HG03139 (cell line): ENCODE results near the gene C17orf67.

Experiments
- ATAC-seq: cut with Tn5 transposase; IDR thresholded peaks from one replicate; pipeline ENCODE4 v1.9.1; 2021; ENCODE audit not compliant: unreplicated experiment

The C17orf67 gene

GRCh38 chr17:56809820-56810179 is 23.9 kb downstream of the C17orf67 start:
- no peak for ATAC-seq

- ATAC-seq: no peak
Observed at GRCh38 chr17:56809106-56809819, 24.5 kb downstream of the C17orf67 start.

GRCh38 chr17:56808503-56808902 is 25.2 kb downstream of the C17orf67 start:
- no peak for ATAC-seq

GRCh38 chr17:56807723-56808122 is 26.0 kb downstream of the C17orf67 start:
- no peak for ATAC-seq

DNA sequence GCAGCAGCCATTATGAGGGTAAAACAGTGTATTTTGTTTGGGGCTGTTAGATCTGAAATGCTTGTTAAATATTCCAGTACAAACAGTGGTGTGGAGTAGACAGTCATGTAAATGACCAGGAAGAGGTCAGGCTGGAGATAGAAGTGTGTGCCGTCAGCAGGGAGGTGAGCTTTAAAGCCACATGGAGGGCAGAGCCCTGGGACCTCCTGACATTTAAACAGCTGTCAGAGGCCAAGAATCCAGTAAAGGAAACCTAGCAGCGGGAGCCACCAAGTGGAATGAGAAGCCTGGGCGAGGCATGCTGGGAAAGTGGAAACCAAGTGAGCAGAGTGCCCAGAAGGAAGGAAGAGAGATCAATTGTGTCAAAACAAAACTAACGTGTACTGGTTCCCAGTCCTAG is 26.8 kb downstream of the C17orf67 start:
- no peak for ATAC-seq

DNA sequence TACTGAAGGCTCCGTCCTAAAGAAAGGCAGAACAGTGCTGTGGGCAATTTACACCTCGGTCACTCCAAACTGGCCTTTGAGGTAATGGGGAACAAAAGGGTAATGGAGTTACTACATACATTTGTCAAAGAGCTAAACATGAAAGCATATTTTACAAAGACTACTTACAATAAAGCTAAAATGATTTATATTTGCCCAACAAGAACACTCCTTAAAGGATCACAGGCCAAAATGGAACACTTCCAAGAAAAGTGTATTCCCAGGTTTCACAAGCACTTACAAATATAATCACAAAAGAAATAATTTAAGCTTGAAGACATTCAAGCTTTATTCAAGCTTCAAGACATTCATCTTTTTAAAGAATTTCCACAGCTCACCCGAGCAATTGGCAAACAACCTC is 29.3 kb downstream of the C17orf67 start:
- ATAC-seq: no peak

DNA sequence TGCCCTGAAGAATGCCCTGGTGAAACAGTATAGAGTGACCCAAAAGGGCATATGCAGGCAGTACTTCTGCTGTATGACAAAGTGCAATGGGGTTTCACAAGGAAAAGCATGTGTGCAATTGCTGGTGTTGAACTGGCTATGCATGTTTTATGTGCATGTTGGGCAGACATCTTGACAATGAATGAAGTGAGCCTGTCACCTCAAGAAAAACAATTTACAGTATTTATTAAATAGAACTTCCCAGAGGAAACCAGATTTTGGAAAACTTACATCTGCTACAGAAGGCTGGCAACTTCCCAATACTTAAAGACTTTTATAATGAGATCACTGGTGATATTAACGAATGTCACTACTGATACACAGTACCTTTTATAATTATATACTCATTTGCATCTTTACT is 30.6 kb downstream of the C17orf67 start:
- no peak for ATAC-seq

GRCh38 chr17:56801459-56802178 is 32.1 kb downstream of the C17orf67 start:
- ATAC-seq: no peak

- no peak for ATAC-seq
Observed at GRCh38 chr17:56798916-56799315, 34.8 kb downstream of the C17orf67 start.

DNA sequence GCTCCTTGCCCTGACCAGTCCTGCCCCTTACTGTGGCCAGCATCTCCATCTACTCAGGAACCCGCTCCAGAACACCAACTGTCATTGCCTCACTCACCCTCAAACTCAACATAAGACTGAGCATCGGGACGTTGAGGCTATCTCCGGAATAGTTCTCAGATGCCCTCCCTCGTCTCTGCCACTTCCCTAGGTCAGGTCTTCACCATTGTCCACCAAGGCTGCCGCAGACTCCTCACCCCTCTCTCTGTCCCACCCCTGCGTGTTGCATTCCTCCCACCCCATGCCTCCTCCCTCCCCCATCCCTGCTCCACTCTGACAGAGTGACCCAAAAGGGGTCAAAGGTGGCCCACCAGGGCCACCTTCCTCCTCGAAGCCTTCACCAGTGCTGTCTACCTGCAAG is 37.2 kb downstream of the C17orf67 start:
- no peak for ATAC-seq

DNA sequence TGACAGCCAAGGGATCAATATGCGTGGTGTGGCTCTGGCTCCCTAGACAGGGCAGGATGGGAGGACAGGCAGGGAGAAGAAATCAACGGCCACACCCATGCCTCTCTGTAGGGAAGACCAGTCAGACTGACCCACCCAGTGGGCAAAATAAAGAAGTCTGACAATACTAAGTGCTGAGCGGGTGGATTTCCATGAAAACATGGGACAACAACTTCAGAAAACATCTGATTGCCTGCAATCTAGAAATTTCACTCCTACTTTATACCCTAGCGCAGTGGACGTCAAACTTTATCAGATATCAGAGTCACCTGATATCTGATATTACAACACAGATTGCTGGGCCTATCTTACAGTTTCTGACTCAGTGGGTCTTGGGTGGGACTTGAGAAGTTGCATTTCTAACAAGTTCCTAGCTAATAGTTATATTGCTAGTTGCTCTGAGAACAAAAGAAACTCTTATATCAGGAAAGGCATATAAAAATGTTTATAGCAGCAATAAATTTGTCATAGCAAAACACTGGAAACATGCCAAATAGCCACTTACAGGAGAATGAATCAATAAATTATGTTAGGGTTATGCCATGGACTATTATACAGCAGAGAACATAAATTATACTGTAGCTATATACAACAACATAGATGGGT is 38.4 kb downstream of the C17orf67 start:
- ATAC-seq: no peak

GRCh38 chr17:56793957-56794356 is 39.8 kb downstream of the C17orf67 start:
- ATAC-seq: no peak

DNA sequence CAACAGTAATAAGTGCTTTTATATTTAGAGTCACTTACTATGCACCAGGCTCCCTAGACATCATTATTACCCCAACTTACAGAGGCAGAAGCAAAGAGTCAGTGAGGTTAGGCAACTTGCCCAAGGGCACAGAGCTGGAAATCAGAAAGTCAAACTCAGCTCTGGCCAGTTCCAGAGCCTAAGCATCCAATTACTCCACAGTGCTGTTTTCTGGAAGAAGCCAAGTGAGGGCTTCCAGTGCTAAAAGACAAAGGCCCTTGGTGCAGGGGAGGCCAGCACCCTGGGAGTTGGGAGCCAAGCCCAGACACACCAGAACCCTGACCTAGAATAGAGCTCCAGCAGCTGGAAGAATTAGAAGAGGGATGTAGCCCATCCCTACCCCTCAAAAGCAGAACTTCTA is 40.2 kb downstream of the C17orf67 start:
- ATAC-seq: no peak

- ATAC-seq: no peak
Observed at GRCh38 chr17:56792267-56792666, 41.5 kb downstream of the C17orf67 start.

DNA sequence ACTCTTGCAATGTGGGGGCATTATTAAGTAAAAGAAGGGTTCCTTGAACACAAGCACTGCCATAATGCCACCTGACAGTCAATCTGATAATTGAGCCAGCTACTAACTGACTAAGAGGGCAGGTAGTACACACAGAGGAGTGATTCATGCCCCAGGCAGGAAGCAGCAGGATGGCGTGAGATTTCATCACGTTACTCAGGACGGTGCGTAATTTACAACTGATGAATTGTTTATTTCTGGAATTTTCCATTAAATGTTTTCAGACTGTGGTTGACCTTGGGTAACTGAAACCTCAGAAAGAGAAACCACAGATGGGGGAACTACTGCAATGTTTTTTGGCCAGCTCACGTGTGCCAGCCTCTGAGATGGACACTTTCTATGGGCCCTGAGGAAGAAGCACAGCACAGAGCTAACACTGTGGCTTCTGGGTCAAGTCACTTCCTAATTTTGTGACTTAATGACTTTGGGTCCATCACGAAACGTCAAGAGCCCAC is 46.7 kb downstream of the C17orf67 start:
- peak; percentile 69 for ATAC-seq

DNA sequence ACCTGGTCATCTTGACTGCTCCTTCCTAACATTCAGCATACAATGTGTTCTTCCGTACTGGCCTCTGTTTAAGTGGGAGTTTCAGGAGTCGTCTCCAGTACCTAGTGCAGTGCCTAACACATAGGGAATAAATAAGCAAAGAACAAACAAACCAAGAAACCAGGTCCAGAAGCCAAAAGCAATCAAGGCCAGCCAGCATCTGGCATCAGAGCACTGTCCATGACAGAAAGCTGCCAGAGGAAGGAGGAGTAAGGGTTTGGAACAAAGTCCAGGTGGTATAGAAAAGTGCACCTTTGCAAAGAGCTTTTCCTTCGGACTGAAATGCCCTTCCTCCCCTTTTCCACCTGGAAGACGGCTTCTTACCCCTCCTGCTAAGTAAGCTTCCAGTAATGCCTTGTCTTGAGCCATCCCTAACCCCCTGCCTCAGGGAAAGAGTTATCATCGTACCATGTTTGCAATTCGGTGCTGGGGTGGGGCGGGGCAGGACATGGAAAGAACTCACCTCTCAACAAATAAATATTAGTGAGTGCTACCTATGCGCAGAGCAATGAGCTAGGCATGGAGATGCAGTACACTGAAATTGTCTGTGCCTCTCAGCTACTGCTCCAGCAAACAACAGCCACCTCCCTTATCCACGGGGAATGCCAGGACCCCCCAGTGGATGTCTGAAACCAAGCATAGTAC is 47.6 kb downstream of the C17orf67 start:
- ATAC-seq: no peak

DNA sequence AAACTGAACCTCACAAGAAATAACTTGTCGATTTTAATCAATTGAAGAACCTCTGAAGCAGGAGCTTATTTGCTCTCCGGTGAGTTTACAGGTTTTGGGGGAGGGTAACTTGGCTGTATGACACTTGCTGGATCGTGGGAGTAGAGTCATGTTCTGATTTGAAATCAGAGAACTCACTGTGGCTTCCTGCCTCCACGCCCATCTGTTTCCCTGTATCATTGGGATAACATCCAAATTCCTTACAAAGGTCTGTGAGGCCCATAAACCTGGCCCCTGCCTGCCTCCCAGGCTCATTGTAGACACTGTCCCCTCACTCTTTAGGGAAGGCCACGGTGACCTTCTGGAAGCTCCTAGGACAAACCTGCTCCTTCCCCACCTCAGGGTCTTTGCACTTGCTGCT is 48.3 kb downstream of the C17orf67 start:
- ATAC-seq: no peak

GRCh38 chr17:56782338-56782737 is 51.4 kb downstream of the C17orf67 start:
- no peak for ATAC-seq

DNA sequence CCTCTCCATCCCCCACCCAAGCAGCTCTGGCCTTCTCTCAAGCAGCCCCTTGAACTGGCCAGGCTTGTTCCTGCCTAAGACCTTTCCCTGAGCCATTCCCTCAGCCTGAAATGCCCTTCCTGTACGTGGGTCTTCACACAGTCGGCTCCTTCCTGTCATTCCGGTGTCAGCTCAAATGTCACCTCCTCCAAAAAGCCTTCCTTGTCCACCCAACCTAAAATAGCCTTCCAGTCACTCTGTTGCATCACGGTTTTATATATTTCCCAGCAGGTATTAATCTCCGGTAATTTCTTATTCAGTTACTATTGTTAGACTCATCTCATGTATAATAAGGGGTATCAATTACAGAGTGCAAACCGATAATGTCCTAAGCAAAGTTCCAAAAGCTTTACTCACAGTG is 51.8 kb downstream of the C17orf67 start:
- no peak for ATAC-seq

GRCh38 chr17:56779898-56780777 is 53.6 kb downstream of the C17orf67 start:
- peak; percentile 89 for ATAC-seq

DNA sequence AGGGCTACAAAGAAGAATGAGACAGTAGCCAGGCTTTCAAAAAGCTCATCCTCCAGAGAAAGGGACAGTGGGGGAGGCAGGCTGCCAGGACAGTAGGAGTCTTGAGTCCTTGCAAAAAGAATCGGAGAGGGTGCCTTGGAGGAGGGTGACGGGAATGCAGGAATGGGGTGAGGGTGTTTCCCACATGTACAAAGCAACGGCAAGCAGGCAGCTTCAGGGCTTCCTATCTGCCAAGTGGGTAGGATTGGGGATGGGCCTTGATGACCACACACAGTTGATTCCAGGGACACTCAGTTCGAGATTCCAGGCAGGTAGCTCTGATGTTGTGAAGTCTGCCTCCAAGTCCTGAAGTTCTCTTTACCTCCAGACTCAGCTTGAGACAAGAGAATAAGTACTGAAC is 54.4 kb downstream of the C17orf67 start:
- no peak for ATAC-seq
